ENCODE results near the gene FRMD4B.

FRMD4B gene

GRCh38 chr3:69137412-69137811, 248.5 kb downstream of the FRMD4B start:
- TF ChIP-seq CTCF (IDR thresholded peaks at IDR 0.05; ENCODE audit: borderline replicate concordance, extremely low read depth, low read length, poor library complexity, severe bottlenecking) (no peak), EZH2 (IDR thresholded peaks at IDR 0.05; ENCODE audit: borderline replicate concordance, low read depth, low read length, severe bottlenecking) (no peak)
- no peaks in the 10 kb centered on the region for H3K9me3 ChIP-seq (ENCODE audit: insufficient read depth, low read length, severe bottlenecking)
- no peaks in the 10 kb centered on the region for H3K36me3 ChIP-seq (ENCODE audit: insufficient read depth, low read length)
- peaks cover 8% of the 10 kb centered on the region for H3K27me3 ChIP-seq (ENCODE audit: insufficient read depth, low read length, poor library complexity)
- no peak overlapping the region for H2AFZ ChIP-seq (ENCODE audit: low read depth, low read length)
- no peaks in the 10 kb centered on the region for H3K4me1 ChIP-seq (ENCODE audit: insufficient read depth, low read length)
- no peaks in the 10 kb centered on the region for H3K79me2 ChIP-seq (ENCODE audit: insufficient read depth, low read length)
- H3K4me3 ChIP-seq (ENCODE audit: low read depth in 1 of 2, low read length in 2 of 2), result no peak overlapping the region
- no peaks in the 10 kb centered on the region for H4K20me1 ChIP-seq (ENCODE audit: insufficient read depth, low read length)
- ATAC-seq (ENCODE audit: insufficient read depth, low read depth) (no peak), DNase-seq (no peak)
- H3K4me2 ChIP-seq (ENCODE audit: insufficient read depth, low read length), result no peak overlapping the region
- no peak overlapping the region for H3K27ac ChIP-seq (ENCODE audit: low read length)
- no peak overlapping the region for H3K9ac ChIP-seq (ENCODE audit: low read depth, low read length)

GRCh38 chr3:69137005-69137404, 248.9 kb downstream of the FRMD4B start:
- ATAC-seq (ENCODE audit: insufficient read depth, low read depth) (no peak), DNase-seq (no peak)
- no peak overlapping the region for H3K9ac ChIP-seq (ENCODE audit: low read depth, low read length)
- no peaks in the 10 kb centered on the region for H3K4me1 ChIP-seq (ENCODE audit: insufficient read depth, low read length)
- no peaks in the 10 kb centered on the region for H3K36me3 ChIP-seq (ENCODE audit: insufficient read depth, low read length)
- TF ChIP-seq CTCF (IDR thresholded peaks at IDR 0.05; ENCODE audit: borderline replicate concordance, extremely low read depth, low read length, poor library complexity, severe bottlenecking), result no peak
- no peak for TF ChIP-seq EZH2 (IDR thresholded peaks at IDR 0.05; ENCODE audit: borderline replicate concordance, low read depth, low read length, severe bottlenecking)
- H3K4me3 ChIP-seq (ENCODE audit: low read depth in 1 of 2, low read length in 2 of 2), result no peak overlapping the region
- peaks cover 8% of the 10 kb centered on the region for H3K27me3 ChIP-seq (ENCODE audit: insufficient read depth, low read length, poor library complexity)
- H3K4me2 ChIP-seq (ENCODE audit: insufficient read depth, low read length), result no peak overlapping the region
- no peaks in the 10 kb centered on the region for H4K20me1 ChIP-seq (ENCODE audit: insufficient read depth, low read length)
- no peak overlapping the region for H3K27ac ChIP-seq (ENCODE audit: low read length)
- H3K9me3 ChIP-seq (ENCODE audit: insufficient read depth, low read length, severe bottlenecking), result no peaks in the 10 kb centered on the region
- H2AFZ ChIP-seq (ENCODE audit: low read depth, low read length), result no peak overlapping the region
- no peaks in the 10 kb centered on the region for H3K79me2 ChIP-seq (ENCODE audit: insufficient read depth, low read length)

- Histone ChIP-seq H3K9me3 (ENCODE audit: insufficient read depth, low read length, severe bottlenecking) (no peaks in the 10 kb centered on the region), H3K36me3 (ENCODE audit: insufficient read depth, low read length) (no peaks in the 10 kb centered on the region), H3K4me1 (ENCODE audit: insufficient read depth, low read length) (no peaks in the 10 kb centered on the region), H3K4me3 (ENCODE audit: low read depth in 1 of 2, low read length in 2 of 2) (no peak overlapping the region), H3K27me3 (ENCODE audit: insufficient read depth, low read length, poor library complexity) (peaks cover 4% of the 10 kb centered on the region), H2AFZ (ENCODE audit: low read depth, low read length) (no peak overlapping the region), H3K9ac (ENCODE audit: low read depth, low read length) (no peak overlapping the region), H3K4me2 (ENCODE audit: insufficient read depth, low read length) (no peak overlapping the region), H4K20me1 (ENCODE audit: insufficient read depth, low read length) (no peaks in the 10 kb centered on the region), H3K79me2 (ENCODE audit: insufficient read depth, low read length) (no peaks in the 10 kb centered on the region), H3K27ac (ENCODE audit: low read length) (no peak overlapping the region)
- ATAC-seq (ENCODE audit: insufficient read depth, low read depth) (no peak), DNase-seq (no peak)
- TF ChIP-seq EZH2 (IDR thresholded peaks at IDR 0.05; ENCODE audit: borderline replicate concordance, low read depth, low read length, severe bottlenecking) (no peak), CTCF (IDR thresholded peaks at IDR 0.05; ENCODE audit: borderline replicate concordance, extremely low read depth, low read length, poor library complexity, severe bottlenecking) (no peak)
These were observed 255.2 kb downstream of the FRMD4B start for GRCh38 chr3:69130689-69131088.

- H3K9me3 ChIP-seq (ENCODE audit: insufficient read depth, low read length, severe bottlenecking), result no peaks in the 10 kb centered on the region
- ATAC-seq (ENCODE audit: insufficient read depth, low read depth), result no peak
- DNase-seq, result no peak
- no peaks in the 10 kb centered on the region for H3K79me2 ChIP-seq (ENCODE audit: insufficient read depth, low read length)
- H3K36me3 ChIP-seq (ENCODE audit: insufficient read depth, low read length), result no peaks in the 10 kb centered on the region
- TF ChIP-seq EZH2 (IDR thresholded peaks at IDR 0.05; ENCODE audit: borderline replicate concordance, low read depth, low read length, severe bottlenecking), result no peak
- H3K9ac ChIP-seq (ENCODE audit: low read depth, low read length), result no peak overlapping the region
- H4K20me1 ChIP-seq (ENCODE audit: insufficient read depth, low read length), result no peaks in the 10 kb centered on the region
- H3K27ac ChIP-seq (ENCODE audit: low read length), result no peak overlapping the region
- H3K4me2 ChIP-seq (ENCODE audit: insufficient read depth, low read length), result no peak overlapping the region
- no peak overlapping the region for H2AFZ ChIP-seq (ENCODE audit: low read depth, low read length)
- H3K4me3 ChIP-seq (ENCODE audit: low read depth in 1 of 2, low read length in 2 of 2), result no peak overlapping the region
- H3K4me1 ChIP-seq (ENCODE audit: insufficient read depth, low read length), result no peaks in the 10 kb centered on the region
- H3K27me3 ChIP-seq (ENCODE audit: insufficient read depth, low read length, poor library complexity), result peaks cover 4% of the 10 kb centered on the region
These were observed 256.4 kb downstream of the FRMD4B start for GRCh38 chr3:69129531-69129930.

Data from DND-41 (cell line).